Thyroid gland (tissue), 4 donors: ENCODE data around the gene SEMA3A.

Source experiments
- CTCF ChIP-seq, 6 experiments: fragments of 200-600 bp in 3 of 6; fragments of 450-650 bp in 3 of 6; sonication (generic) in 3 of 6; IDR thresholded peaks; one replicate each; pipeline ENCODE4 v1.5.1; 2016 to 2019; ENCODE audit warnings: antibody characterized with exemption in 6 of 6, mild to moderate bottlenecking in 2 of 6, inconsistent platforms in 1 of 6, moderate library complexity in 1 of 6
- POLR2A ChIP-seq, 2 donors: fragments of 450-650 bp; IDR thresholded peaks; one replicate each; pipeline ENCODE4 v1.6.1; 2017; ENCODE audit warnings: antibody characterized with exemption in 2 of 2, mild to moderate bottlenecking in 2 of 2, moderate library complexity in 1 of 2

- TF ChIP-seq CTCF (IDR thresholded peaks at IDR 0.05) (no peak), POLR2A (IDR thresholded peaks at IDR 0.05) (no peak)
Observed at GRCh38 chr7:84137812-84138211, 56.8 kb downstream of the SEMA3A start.
